ENCODE results near the gene SNAP91.

- no peak for TF ChIP-seq POLR2A (IDR thresholded peaks at IDR 0.05)
- no peak for TF ChIP-seq CTCF (IDR thresholded peaks at IDR 0.05)
Measured at GRCh38 chr6:83505356-83505755, 203.5 kb downstream of the SNAP91 start.
